ENCODE results near the gene PRSS1.
"Not testable (repeated sequence)": the region's sequence is repeated elsewhere in the genome, so short reads cannot be mapped to it uniquely, and the experiment has no call there.

The PRSS1 gene

GRCh38 chr7:142748410-142748809 is 862 bp upstream of the PRSS1 start:
- not testable (repeated sequence) for DNase-seq

GRCh38 chr7:142750321-142750938 is 1.2 kb downstream of the PRSS1 start:
- no peak for DNase-seq

GRCh38 chr7:142751526-142752175 is 2.4 kb downstream of the PRSS1 start:
- not testable (repeated sequence) for DNase-seq

- no peak for DNase-seq
These were observed 3.3 kb downstream of the PRSS1 start for GRCh38 chr7:142752376-142753225.

GRCh38 chr7:142753366-142753765 is 4.1 kb downstream of the PRSS1 start:
- DNase-seq, result no peak

- not testable (repeated sequence) for DNase-seq
These were observed 4.7 kb downstream of the PRSS1 start for GRCh38 chr7:142753925-142754491.

GRCh38 chr7:142754681-142755575 is 5.7 kb downstream of the PRSS1 start:
- no peak for DNase-seq

GRCh38 chr7:142758312-142758711 is 9.0 kb downstream of the PRSS1 start:
- DNase-seq, result not testable (repeated sequence)

- DNase-seq, result no peak
These were observed 10.2 kb downstream of the PRSS1 start for GRCh38 chr7:142759433-142759832.

GRCh38 chr7:142760071-142760642 is 10.9 kb downstream of the PRSS1 start:
- no peak for DNase-seq

- not testable (repeated sequence) for DNase-seq
These were observed 12.3 kb downstream of the PRSS1 start for GRCh38 chr7:142761606-142762005.

GRCh38 chr7:142762104-142762503 is 12.8 kb downstream of the PRSS1 start:
- DNase-seq, result no peak

- DNase-seq, result no peak
These were observed 18.2 kb downstream of the PRSS1 start for GRCh38 chr7:142767451-142767850.

GRCh38 chr7:142767861-142768260 is 18.6 kb downstream of the PRSS1 start:
- no peak for DNase-seq

GRCh38 chr7:142768885-142769284 is 19.6 kb downstream of the PRSS1 start:
- not testable (repeated sequence) for DNase-seq

GRCh38 chr7:142770661-142771352 is 21.5 kb downstream of the PRSS1 start, which contains the start of gene PRSS2:
PRSS2 (plus strand) TSS chr7:142770970; CDS start chr7:142770983, 13 bp downstream.
- no peak for DNase-seq

- DNase-seq, result no peak
These were observed 22.1 kb downstream of the PRSS1 start for GRCh38 chr7:142771353-142771723.

GRCh38 chr7:142772051-142772450 is 22.8 kb downstream of the PRSS1 start:
- no peak for DNase-seq

GRCh38 chr7:142772673-142773072 is 23.4 kb downstream of the PRSS1 start:
- no peak for DNase-seq

- no peak for DNase-seq
These were observed 24.0 kb downstream of the PRSS1 start for GRCh38 chr7:142773230-142773629.
